Nephron progenitor cell (in vitro differentiated cells): Measurements from ENCODE around the gene PAK1IP1.
"Not testable (repeated sequence)": the region's sequence is repeated elsewhere in the genome, so short reads cannot be mapped to it uniquely, and the experiment has no call there.

Experiments
- DNase-seq: peaks from one replicate; pipeline ENCODE4 v3.0.0; 2021
- H3K27ac Mint-ChIP-seq: 2 replicates; pipeline ENCODE4 v1.8.0; 2021; ENCODE audit warnings: mild to moderate bottlenecking, moderate library complexity, mixed read lengths
- H3K27me3 Mint-ChIP-seq: 2 replicates; pipeline ENCODE4 v1.8.0; 2021; ENCODE audit warnings: mild to moderate bottlenecking, low read depth, mixed read lengths; ENCODE audit not compliant: poor library complexity
- H3K36me3 Mint-ChIP-seq: 2 replicates; pipeline ENCODE4 v1.8.0; 2021; ENCODE audit warnings: low read depth, mixed read lengths
- H3K4me1 Mint-ChIP-seq: 2 replicates; pipeline ENCODE4 v1.8.0; 2021; ENCODE audit warnings: mixed read lengths
- H3K4me3 Mint-ChIP-seq: 2 replicates; pipeline ENCODE4 v1.8.0; 2021; ENCODE audit warnings: mild to moderate bottlenecking, moderate library complexity, mixed read lengths
- H3K9me3 Mint-ChIP-seq: 2 replicates; pipeline ENCODE4 v1.8.0; 2021; ENCODE audit warnings: mild to moderate bottlenecking, moderate library complexity, mixed read lengths
- TF ChIP-seq, protein P1 (sequence below): fragments of 200-600 bp; sonication (generic); IDR thresholded peaks from 2 replicates; pipeline ENCODE4 v1.5.0; 2021; ENCODE audit warnings: antibody characterized with exemption

Gene PAK1IP1

DNA sequence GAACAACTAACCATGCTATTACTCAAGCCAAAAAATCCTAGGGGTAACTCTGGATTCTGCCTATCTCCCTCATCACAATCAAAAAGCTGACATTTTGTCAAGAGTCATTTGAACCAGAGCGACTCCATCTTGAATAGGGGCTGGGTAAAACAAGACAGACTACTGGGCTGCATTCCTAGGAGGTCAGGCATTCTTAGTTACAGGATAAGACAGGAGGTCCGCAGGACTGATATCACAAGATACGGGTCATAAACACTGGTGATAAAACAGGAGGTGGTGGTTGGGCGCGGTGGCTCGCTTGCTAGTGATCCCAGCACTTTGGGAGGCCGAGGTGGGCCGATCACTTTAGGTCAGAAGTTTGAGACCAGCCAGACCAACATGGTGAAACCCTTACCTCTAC lies 32.6 kb upstream of the PAK1IP1 start:
- TF ChIP-seq, protein P1, sequence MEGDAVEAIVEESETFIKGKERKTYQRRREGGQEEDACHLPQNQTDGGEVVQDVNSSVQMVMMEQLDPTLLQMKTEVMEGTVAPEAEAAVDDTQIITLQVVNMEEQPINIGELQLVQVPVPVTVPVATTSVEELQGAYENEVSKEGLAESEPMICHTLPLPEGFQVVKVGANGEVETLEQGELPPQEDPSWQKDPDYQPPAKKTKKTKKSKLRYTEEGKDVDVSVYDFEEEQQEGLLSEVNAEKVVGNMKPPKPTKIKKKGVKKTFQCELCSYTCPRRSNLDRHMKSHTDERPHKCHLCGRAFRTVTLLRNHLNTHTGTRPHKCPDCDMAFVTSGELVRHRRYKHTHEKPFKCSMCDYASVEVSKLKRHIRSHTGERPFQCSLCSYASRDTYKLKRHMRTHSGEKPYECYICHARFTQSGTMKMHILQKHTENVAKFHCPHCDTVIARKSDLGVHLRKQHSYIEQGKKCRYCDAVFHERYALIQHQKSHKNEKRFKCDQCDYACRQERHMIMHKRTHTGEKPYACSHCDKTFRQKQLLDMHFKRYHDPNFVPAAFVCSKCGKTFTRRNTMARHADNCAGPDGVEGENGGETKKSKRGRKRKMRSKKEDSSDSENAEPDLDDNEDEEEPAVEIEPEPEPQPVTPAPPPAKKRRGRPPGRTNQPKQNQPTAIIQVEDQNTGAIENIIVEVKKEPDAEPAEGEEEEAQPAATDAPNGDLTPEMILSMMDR: no peak
- no peak overlapping the region for H3K4me3 Mint-ChIP-seq
- H3K27ac Mint-ChIP-seq: no peak overlapping the region
- H3K36me3 Mint-ChIP-seq: peaks cover 19% of the 10 kb centered on the region
- H3K9me3 Mint-ChIP-seq: peaks cover 38% of the 10 kb centered on the region
- peaks cover 9% of the 10 kb centered on the region for H3K27me3 Mint-ChIP-seq
- DNase-seq: no peak
- no peaks in the 10 kb centered on the region for H3K4me1 Mint-ChIP-seq

DNA sequence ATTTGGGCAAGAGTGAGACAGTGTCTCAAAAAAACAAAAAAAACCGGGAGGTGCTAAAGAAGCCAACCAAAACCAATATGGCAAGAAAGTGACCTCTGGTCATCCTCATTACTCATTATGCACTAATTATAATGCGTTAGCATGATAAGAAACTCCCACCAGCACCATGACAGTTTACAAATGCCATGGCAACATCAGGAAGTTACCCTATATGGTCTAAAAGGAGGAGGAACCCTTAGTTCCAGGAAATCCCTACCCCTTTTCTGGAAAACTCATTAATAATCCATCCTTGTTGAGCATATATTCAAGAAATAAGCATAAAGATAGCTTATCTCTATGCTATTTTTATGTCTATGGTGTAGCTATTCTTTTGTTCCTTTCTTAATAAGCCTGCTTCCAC lies 32.0 kb upstream of the PAK1IP1 start:
- TF ChIP-seq, protein P1: no peak
- DNase-seq: no peak
- H3K4me1 Mint-ChIP-seq: no peaks in the 10 kb centered on the region
- peaks cover 19% of the 10 kb centered on the region for H3K36me3 Mint-ChIP-seq
- H3K27ac Mint-ChIP-seq: no peak overlapping the region
- peaks cover 14% of the 10 kb centered on the region for H3K27me3 Mint-ChIP-seq
- H3K9me3 Mint-ChIP-seq: peaks cover 38% of the 10 kb centered on the region
- H3K4me3 Mint-ChIP-seq: no peak overlapping the region

DNA sequence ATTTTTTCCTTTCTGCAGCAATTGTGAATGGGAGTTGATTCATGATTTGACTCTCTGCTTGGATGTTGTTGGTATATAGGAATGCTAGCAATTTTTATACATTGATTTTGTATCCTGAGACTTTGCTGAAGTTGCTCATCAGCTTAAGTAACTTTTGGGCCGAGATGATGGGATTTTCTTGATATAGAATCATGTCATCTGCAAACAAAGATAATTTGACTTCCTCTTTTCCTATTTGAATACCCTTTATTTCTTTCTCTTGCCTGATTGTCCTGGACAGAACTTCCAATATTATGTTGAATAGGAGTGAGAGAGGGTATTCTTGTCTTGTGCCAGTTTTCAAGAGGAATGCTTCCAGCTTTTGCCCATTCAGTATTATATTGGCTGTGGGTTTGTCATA lies 29.2 kb upstream of the PAK1IP1 start:
- H3K27ac Mint-ChIP-seq, H3K4me3 Mint-ChIP-seq, H3K4me1 Mint-ChIP-seq, DNase-seq: not testable (repeated sequence)
- H3K9me3 Mint-ChIP-seq: peaks cover 36% of the 10 kb centered on the region
- peaks cover 19% of the 10 kb centered on the region for H3K36me3 Mint-ChIP-seq
- peaks cover 15% of the 10 kb centered on the region for H3K27me3 Mint-ChIP-seq

DNA sequence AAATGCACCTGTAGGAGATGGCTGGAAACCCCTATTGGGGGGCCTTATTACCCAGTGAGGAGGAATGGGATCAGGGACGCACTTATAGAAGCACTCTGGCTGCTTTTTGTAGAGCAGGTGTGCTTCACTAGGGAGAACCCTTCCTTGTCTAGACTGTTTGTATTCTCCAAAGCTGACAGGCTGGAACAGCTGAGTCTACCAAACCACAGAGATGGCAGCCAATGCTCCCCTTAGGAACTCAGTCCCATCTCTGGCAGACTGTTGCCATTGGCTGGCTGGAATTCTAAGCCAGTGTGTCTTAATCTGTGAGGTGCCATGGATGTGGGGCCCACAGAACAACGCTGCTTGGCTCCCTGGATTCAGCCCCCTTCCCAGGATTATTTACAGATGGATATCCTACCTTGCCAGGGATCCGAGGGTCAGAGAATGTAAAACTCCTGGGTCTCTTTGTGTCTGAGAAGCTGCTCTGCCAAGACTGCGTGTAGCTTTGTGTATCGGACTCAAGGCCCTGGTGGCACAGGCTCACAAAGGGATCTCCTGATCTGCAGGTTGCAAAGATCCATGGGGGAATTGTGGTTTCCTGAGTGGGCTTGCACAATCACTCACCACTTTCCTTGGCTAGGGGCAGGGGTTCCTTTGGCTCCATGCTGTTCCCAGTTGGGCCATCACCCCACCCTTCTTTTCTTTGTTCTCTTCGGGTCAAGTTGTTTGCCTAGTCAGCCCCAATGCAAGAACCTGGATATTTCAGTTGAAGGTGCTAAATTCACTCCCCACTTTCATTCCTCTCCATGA lies 26.4 kb upstream of the PAK1IP1 start:
- H3K36me3 Mint-ChIP-seq: peaks cover 13% of the 10 kb centered on the region
- no peaks in the 10 kb centered on the region for H3K4me1 Mint-ChIP-seq
- peaks cover 31% of the 10 kb centered on the region for H3K9me3 Mint-ChIP-seq
- TF ChIP-seq, protein P1: no peak
- DNase-seq: no peak
- H3K27ac Mint-ChIP-seq: no peak overlapping the region
- no peak overlapping the region for H3K4me3 Mint-ChIP-seq
- H3K27me3 Mint-ChIP-seq: peaks cover 15% of the 10 kb centered on the region

DNA sequence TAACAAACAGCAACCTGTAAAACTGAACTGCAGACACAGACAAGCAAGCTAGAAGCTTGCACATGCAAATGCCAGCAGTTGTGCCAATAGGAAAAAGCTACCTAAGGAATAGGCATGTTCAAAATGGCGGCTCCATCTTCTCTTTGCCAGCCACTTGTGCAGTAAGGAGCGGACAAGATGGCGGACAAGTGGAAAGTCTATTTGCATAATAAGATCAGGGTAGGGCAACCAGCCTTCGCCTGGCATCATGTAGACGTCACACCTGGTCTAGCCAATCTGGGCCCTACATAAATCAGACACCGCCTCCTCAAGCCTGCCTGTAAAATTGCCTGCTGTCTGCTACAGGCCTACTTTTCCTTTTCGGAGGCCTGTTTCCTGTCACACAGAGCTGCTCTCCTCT lies 18.4 kb upstream of the PAK1IP1 start:
- Mint-ChIP-seq H3K9me3 (peaks cover 4% of the 10 kb centered on the region), H3K36me3 (peaks cover 4% of the 10 kb centered on the region), H3K4me1 (no peaks in the 10 kb centered on the region), H3K27ac (peak overlapping the region; percentile 9), H3K27me3 (peaks cover 3% of the 10 kb centered on the region), H3K4me3 (no peak overlapping the region)
- DNase-seq: no peak
- TF ChIP-seq, protein P1: no peak

DNA sequence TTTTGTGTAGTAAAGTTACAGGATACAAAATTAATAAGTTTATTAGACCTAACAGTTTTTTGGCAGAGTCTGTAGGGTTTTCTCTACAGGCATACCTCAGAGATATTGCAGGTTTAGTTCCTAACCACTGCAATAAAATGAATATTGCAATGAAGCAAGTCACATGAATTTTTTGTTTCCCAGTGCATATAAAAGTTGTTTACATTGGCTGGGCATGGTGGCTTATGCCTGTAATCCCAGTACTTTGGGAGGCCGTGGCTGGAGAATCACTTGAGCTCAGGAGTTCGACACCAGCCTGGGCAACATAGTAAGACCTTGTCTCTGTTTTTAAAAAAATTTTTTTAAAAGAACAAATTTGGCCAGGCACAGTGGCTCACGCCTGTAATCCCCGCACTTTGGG lies 16.3 kb upstream of the PAK1IP1 start:
- peaks cover 4% of the 10 kb centered on the region for H3K36me3 Mint-ChIP-seq
- TF ChIP-seq, protein P1: no peak
- no peaks in the 10 kb centered on the region for H3K4me1 Mint-ChIP-seq
- no peak for DNase-seq
- peaks cover 4% of the 10 kb centered on the region for H3K9me3 Mint-ChIP-seq
- H3K4me3 Mint-ChIP-seq: no peak overlapping the region
- peaks cover 3% of the 10 kb centered on the region for H3K27me3 Mint-ChIP-seq
- no peak overlapping the region for H3K27ac Mint-ChIP-seq
